Keratinocyte (primary cell): ENCODE measurements around the gene NOS1AP. TPM values are rescaled to one million over a fixed set of nuclear protein-coding genes. Genes with fewer than 3 reads are reported as not detected.

Source experiments
- DNase-seq: peaks from one replicate; pipeline ENCODE4 v3.0.0-alpha.2; 2011; ENCODE audit warnings: low read depth, missing footprints, low spot score
- FAIRE-seq: peaks from 2 replicates; lab custom pipeline; 2011; peaks lifted over from hg19 to GRCh38; lab: Jason Lieb, UNC
- H2AFZ ChIP-seq: 2 replicates; pipeline ENCODE4 v1.6.0; 2012; ENCODE audit warnings: low read length, control low read depth, inconsistent platforms; ENCODE audit not compliant: control insufficient read depth
- H3K27ac ChIP-seq: 2 replicates; pipeline ENCODE4 v1.5.1; 2011; ENCODE audit warnings: low read length; ENCODE audit not compliant: control insufficient read depth, insufficient read depth
- H3K27me3 ChIP-seq: 3 replicates; pipeline ENCODE4 v1.6.0; 2011; ENCODE audit warnings: low read length; ENCODE audit not compliant: control insufficient read depth, insufficient read depth; ENCODE audit errors: extremely low read depth
- H3K36me3 ChIP-seq, 2 experiments: 2 replicates in 1 of 2; 3 replicates in 1 of 2; pipeline ENCODE4 v1.5.1; 2011; ENCODE audit warnings: low read length in 2 of 2, mild to moderate bottlenecking in 1 of 2; ENCODE audit not compliant: control insufficient read depth in 2 of 2, insufficient read depth in 2 of 2; ENCODE audit errors: extremely low read depth in 1 of 2
- H3K4me1 ChIP-seq: 3 replicates; pipeline ENCODE4 v1.5.1; 2011; ENCODE audit warnings: low read length; ENCODE audit not compliant: control insufficient read depth, insufficient read depth; ENCODE audit errors: extremely low read depth
- H3K4me2 ChIP-seq: 3 replicates; pipeline ENCODE4 v1.6.0; 2011; ENCODE audit warnings: low read depth, low read length; ENCODE audit not compliant: control insufficient read depth, insufficient read depth; ENCODE audit errors: extremely low read depth
- H3K4me3 ChIP-seq, 3 experiments: fragments of 200-600 bp in 1 of 3; sonication (generic) in 1 of 3; 2 replicates in 2 of 3; 3 replicates in 1 of 3; pipeline ENCODE4 v1.5.1; 2011 to 2016; ENCODE audit warnings: low read length in 3 of 3, mild to moderate bottlenecking in 3 of 3, control low read depth in 2 of 3, inconsistent platforms in 1 of 3, low read depth in 1 of 3, mixed read lengths in 1 of 3, mixed run types in 1 of 3, moderate library complexity in 1 of 3; ENCODE audit not compliant: control insufficient read depth in 2 of 3, insufficient read depth in 2 of 3; ENCODE audit errors: extremely low read depth in 1 of 3
- H3K79me2 ChIP-seq: 2 replicates; pipeline ENCODE4 v1.6.0; 2012; ENCODE audit warnings: low read length; ENCODE audit not compliant: control insufficient read depth, insufficient read depth
- H3K9ac ChIP-seq: 3 replicates; pipeline ENCODE4 v1.6.0; 2011; ENCODE audit warnings: low read length; ENCODE audit not compliant: control insufficient read depth, insufficient read depth; ENCODE audit errors: extremely low read depth
- H3K9me1 ChIP-seq: 3 replicates; pipeline ENCODE4 v1.6.0; 2011; ENCODE audit warnings: low read length; ENCODE audit not compliant: control insufficient read depth, insufficient read depth; ENCODE audit errors: extremely low read depth
- H3K9me3 ChIP-seq: 2 replicates; pipeline ENCODE4 v1.5.1; 2012; ENCODE audit warnings: low read depth, low read length; ENCODE audit not compliant: control insufficient read depth
- H4K20me1 ChIP-seq: 3 replicates; pipeline ENCODE4 v1.6.0; 2011; ENCODE audit warnings: low read length; ENCODE audit not compliant: control insufficient read depth, insufficient read depth; ENCODE audit errors: extremely low read depth
- CTCF ChIP-seq, 3 experiments: IDR thresholded peaks in 1 of 3; conservative IDR thresholded peaks in 1 of 3; optimal IDR thresholded peaks in 1 of 3; 2 replicates in 2 of 3; 3 replicates in 1 of 3; pipeline versions ENCODE3 to v1.5.1; 2011; ENCODE audit warnings: low read length in 3 of 3, mild to moderate bottlenecking in 3 of 3, moderate library complexity in 2 of 3, control low read depth in 1 of 3, inconsistent platforms in 1 of 3; ENCODE audit not compliant: insufficient read depth in 2 of 3; ENCODE audit errors: extremely low read depth in 1 of 3
- EZH2 ChIP-seq: IDR thresholded peaks from one replicate; pipeline ENCODE4 v1.6.1; 2012; ENCODE audit warnings: inconsistent platforms, mild to moderate bottlenecking, low read length, moderate library complexity
- dilution Hi-C: fragments of 300-500 bp; cut with MboI; formaldehyde crosslinking; loops from one replicate; pipeline ENCODE4 v1.7.0; 2020; ENCODE audit warnings: low sequenced_read_pairs; ENCODE audit not compliant: extremely low pct_ligation_motif_present
- polyA plus RNA-seq, 5 experiments: library from polyadenylated mRNA; depleted of rRNA in 3 of 5; stranded (reverse) in 3 of 5; stranded (forward) in 1 of 5; unstranded in 1 of 5; fragments of >200 nt; gene quantifications; 1 replicate in 1 of 5; 2 replicates in 3 of 5; 3 replicates in 1 of 5; pipeline versions ENCODE4 v1.2.1 to v1.2.3, GENCODE V29; 2011 to 2012; ENCODE audit warnings: missing spikeins in 2 of 5, low read depth in 1 of 5, low replicate concordance in 1 of 5

The NOS1AP gene
- polyA plus RNA-seq, 1 donor (not counting 4 experiments of a cell fraction or from before 2014, with no cell fraction given) = not detected

- Histone ChIP-seq H3K27ac (no peak overlapping the region), H3K9me1 (no peaks in the 10 kb centered on the region), H4K20me1 (no peaks in the 10 kb centered on the region), H3K36me3 (no peaks in the 10 kb centered on the region), H3K9me3 (no peaks in the 10 kb centered on the region), H3K79me2 (no peaks in the 10 kb centered on the region), H3K4me2 (no peak overlapping the region), H2AFZ (no peak overlapping the region), H3K4me3 (no peak overlapping the region), H3K4me1 (peaks cover 5% of the 10 kb centered on the region), H3K9ac (no peak overlapping the region), H3K27me3 (peaks cover 4% of the 10 kb centered on the region)
- no peak for FAIRE-seq
- dilution Hi-C loops = no loop called here
- TF ChIP-seq CTCF (optimal IDR thresholded peaks at IDR 0.05 in 1 of 3, IDR thresholded peaks at IDR 0.05 in 1 of 3, conservative IDR thresholded peaks at IDR 0.05 in 1 of 3; ENCODE audit: extremely low read depth in 1 of 3, insufficient read depth in 2 of 3, low read length in 3 of 3) (no peak), EZH2 (no peak)
- no peak for DNase-seq
Measured at GRCh38 chr1:162299018-162299417, 229.5 kb downstream of the NOS1AP start.

GRCh38 chr1:162300057-162300917, 230.8 kb downstream of the NOS1AP start:
- peaks cover 4% of the 10 kb centered on the region for H3K27me3 ChIP-seq
- no peak overlapping the region for H3K4me2 ChIP-seq
- dilution Hi-C loops = no loop called here
- H3K9ac ChIP-seq = no peak overlapping the region
- H3K9me1 ChIP-seq = no peaks in the 10 kb centered on the region
- no peaks in the 10 kb centered on the region for H3K36me3 ChIP-seq
- TF ChIP-seq EZH2 (no peak), CTCF (optimal IDR thresholded peaks at IDR 0.05 in 1 of 3, IDR thresholded peaks at IDR 0.05 in 1 of 3, conservative IDR thresholded peaks at IDR 0.05 in 1 of 3; ENCODE audit: extremely low read depth in 1 of 3, insufficient read depth in 2 of 3, low read length in 3 of 3) (no peak)
- H3K4me1 ChIP-seq = peaks cover 5% of the 10 kb centered on the region
- no peaks in the 10 kb centered on the region for H3K9me3 ChIP-seq
- FAIRE-seq = no peak
- no peak overlapping the region for H3K27ac ChIP-seq
- H3K79me2 ChIP-seq = no peaks in the 10 kb centered on the region
- H4K20me1 ChIP-seq = no peaks in the 10 kb centered on the region
- H3K4me3 ChIP-seq = no peak overlapping the region
- H2AFZ ChIP-seq = no peak overlapping the region
- DNase-seq = no peak
